Measurements from ENCODE around the gene STAP2. TPM values are rescaled to one million over a fixed set of nuclear protein-coding genes. Genes with fewer than 3 reads are reported as not detected.

The STAP2 gene, protein sequence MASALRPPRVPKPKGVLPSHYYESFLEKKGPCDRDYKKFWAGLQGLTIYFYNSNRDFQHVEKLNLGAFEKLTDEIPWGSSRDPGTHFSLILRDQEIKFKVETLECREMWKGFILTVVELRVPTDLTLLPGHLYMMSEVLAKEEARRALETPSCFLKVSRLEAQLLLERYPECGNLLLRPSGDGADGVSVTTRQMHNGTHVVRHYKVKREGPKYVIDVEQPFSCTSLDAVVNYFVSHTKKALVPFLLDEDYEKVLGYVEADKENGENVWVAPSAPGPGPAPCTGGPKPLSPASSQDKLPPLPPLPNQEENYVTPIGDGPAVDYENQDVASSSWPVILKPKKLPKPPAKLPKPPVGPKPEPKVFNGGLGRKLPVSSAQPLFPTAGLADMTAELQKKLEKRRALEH
- 10 to 100 TPM; 29.1 to 40.3 (median 33.3) TPM for polyA plus RNA-seq (ENCODE audit: insufficient read depth in 1 of 5, insufficient read length in 5 of 5, low replicate concordance in 1 of 5)
- long read RNA-seq, donor 1, transcript STAP2-201 (13 exons, 1,426 nt): major isoform, 6 of 9 reads
- long read RNA-seq, donor 1, partial matches to known transcripts: 0 of 9 reads
- long read RNA-seq, donor 1, other reads (novel, unspliced or antisense): 0 of 9 reads
- long read RNA-seq, donor 2, partial matches to known transcripts: 0 of 4 reads
- long read RNA-seq, donor 2, other reads (novel, unspliced or antisense): 0 of 4 reads
- long read RNA-seq, donor 3, partial matches to known transcripts: 0 of 3 reads
- long read RNA-seq, donor 3, other reads (novel, unspliced or antisense): 0 of 3 reads
- long read RNA-seq, donor 4, partial matches to known transcripts: 0 of 4 reads
- long read RNA-seq, donor 4, other reads (novel, unspliced or antisense): 0 of 4 reads
- long read RNA-seq, donor 5, transcript STAP2-201 (13 exons, 1,426 nt): major isoform, 9 of 10 reads
- long read RNA-seq, donor 5, partial matches to known transcripts: 0 of 10 reads
- long read RNA-seq, donor 5, other reads (novel, unspliced or antisense): 0 of 10 reads
- long read RNA-seq, donor 6, transcript STAP2-201 (13 exons, 1,426 nt): major isoform, 15 of 27 reads
- long read RNA-seq, donor 6, partial matches to known transcripts: 12 of 27 reads
- long read RNA-seq, donor 6, other reads (novel, unspliced or antisense): 0 of 27 reads
- long read RNA-seq, donor 7, partial matches to known transcripts: 0 of 2 reads
- long read RNA-seq, donor 7, other reads (novel, unspliced or antisense): 0 of 2 reads
- long read RNA-seq, donor 8, partial matches to known transcripts: 0 of 1 reads
- long read RNA-seq, donor 8, other reads (novel, unspliced or antisense): 0 of 1 reads

DNA sequence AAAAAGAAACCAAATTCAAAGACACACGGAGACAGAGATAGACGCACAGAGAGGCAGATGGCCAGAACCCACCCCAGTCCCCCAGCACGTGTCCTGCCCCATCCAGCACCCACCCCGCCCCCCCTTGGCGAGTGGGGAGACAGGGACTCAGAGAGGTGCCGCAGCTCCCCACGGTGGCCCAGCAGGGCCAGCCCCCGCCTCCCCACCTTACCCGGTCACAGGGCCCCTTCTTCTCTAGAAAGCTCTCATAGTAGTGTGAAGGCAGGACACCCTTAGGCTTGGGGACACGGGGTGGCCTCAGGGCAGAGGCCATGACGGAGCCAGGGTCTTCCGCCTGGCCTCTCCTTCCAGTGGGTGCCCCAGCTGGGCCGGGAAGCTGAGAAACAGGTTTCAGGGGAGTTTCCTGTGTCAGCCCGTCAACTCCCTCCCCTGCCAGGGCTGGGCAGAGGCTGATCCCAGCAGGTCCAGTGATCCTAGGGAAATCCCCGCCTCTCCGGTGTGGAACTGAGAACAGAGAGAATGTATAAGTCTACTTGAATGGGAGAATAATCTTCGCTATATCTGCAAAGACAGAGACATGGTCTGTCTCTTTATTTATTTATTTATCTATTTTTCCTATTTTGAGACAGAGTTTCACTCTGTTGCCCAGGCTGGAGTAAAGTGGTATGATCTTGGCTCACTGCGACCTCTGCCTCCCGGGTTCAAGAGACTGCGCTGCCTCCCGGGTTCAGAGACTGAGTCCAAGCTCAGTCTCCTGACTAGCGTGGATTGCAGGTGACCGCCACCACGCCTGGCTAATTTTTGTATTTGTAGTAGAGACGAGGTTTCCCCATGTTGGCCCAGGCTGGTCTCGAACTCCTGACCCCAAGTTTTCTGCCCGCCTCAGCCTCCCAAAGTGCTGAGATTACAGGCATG is at the start of gene STAP2:
Gene STAP2 (minus strand): TSS at position 387 of the 915 bp plus-strand sequence. CDS start 74 bp downstream, at position 313.
- DNase-seq: no peak

DNA sequence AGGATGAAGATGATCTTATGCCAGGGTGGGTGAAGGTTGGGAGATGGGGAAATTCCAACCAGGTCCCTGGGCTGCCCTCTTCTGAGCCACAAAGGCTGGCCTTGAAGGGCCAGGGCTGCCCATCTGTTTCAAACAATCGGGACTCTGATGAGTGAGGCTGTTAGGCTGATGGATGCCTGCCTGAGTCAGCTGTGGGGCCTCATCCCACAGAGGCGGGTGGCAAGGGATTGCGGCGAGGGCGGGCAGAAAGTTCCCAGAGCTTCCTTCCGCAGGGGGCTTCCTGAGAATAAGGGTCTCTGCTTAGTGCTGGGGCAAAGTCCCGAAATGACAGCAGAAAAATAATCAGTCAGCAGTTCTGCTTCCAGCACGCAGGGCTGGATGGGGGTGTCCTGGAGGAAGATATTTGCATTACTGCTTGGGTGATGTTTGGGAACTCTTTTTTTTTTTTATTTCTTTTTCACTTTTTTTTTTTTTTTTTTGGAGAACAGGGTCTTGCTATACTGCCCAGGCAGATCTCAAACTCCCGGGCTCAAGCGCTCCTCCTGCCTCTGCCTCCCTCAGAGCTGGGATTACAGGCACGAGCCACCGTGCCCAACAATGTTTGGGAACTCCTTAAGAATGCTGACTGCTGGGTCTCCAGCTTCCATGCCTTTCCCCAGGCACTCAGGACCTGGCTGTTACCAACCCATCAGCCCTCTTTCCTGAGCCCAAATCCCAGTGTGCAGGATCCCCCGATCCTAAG is 47.6 kb upstream of the STAP2 start:
- DNase-seq: no peak

DNA sequence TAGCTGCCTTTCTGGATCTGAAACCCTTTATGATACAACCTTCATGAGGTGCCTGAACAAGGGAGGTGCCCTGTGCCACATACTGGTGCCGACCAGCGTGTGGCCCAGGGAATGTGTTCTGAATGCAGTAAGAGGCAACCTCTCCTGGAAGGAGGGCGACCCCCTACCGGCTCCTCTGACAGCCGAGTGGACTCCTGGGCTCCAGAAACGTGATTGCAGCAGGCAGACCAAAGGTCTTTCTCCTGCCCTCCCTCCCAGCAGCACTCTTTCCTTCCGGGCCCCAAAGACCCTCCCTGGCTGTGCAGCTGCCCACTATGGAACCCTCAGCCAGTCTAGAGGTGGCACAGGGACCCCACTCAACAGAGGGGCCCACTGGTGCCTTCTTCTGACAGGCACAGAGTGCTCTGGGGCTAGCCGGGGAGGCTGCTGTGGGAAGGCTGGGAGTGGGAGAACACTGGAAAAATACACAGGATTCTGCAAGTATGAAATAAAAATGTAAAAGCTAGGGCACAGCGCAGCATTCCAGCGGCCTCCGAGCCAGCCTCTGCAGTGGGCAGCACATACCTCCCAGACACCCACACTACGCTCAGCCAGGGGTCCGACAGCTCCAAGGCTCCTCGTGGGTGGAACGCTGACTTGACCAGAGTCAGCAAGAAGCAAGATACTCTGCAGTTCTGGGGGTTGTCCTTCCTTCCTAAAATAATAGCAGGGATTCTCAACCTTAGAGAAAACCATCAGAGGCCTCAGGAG is 46.8 kb upstream of the STAP2 start:
- DNase-seq: no peak

DNA sequence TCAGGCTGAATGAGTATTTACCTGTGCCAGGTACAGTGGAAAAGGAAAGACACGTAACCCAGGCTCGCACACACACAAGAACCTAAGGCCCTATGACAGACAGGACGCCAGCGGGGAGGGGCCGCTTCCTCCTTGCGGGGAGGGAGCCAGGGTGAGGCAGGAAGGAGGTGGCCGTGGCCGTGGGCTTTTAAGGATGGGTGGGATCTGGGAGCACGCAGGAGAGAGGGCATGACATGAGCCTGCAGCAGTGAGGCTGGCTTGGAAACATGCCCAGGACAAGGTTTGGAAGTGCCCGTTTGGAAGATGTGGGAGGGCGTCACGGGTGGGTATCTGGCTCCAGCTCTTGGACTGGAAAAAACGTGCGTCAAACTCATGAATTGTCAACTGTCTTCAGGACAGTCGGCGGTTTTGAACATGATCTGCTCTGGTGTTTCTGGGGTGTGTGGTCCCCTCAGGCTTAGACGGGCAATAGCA is 41.7 kb upstream of the STAP2 start:
- DNase-seq: no peak

DNA sequence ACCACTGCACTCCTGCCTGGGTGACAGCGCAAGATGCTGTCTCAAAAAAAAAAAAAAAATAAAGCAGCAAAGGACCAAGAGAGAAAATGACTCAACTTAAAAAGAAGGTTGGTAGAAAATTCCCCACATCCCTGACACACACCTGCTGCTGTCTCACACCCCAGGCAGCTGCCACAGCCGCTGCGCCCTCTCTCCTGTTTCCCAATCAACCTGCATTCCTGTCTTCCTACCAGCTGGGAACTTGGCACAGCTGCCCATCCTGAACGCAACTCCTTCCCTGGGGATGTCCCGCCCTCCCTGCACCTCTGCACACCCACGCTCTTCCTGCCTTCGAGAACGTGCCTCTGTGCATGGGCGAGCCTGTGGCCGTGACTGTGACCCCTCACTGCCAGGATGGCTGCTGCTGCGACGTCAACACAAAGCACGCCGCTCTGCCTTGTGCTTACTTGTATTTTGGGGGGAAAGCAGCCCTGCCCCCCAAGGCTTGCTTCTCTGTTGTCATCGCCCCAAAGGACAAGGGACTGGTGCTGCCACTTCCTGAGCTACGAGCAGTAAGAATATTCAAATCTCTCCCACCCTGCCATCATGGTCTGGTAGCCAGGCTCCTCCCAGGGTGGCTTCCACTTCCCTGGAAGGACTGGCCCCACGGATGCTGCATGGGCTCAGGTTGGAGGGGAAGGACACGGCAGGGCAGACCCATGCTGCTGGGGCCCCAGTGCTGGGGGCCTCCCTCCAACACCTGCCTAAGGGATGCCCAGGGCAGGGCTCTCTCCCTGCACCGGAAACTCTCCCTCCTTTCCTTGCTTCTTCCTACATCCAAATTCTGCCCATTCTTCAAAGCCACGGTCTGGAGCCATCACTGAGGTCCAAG is 41.0 kb upstream of the STAP2 start:
- DNase-seq: no peak

DNA sequence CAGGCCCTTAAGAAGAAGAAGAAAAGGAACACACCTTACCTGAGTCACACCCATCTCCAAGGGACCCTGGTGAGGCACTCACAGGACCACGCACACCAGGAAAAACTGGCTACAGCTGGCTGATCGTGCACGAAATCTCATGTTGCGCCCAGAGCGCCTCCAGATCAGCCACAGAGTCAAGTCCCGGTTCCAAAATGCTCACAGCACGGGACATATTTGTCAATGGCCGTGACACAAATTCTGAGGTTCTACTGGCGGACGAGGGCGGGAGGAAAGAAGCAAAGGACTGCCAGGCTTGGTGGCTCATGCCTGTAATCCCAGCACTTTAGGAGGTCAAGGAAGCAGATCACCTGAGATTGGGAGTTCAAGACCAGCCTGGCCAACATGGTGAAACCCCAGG is 40.3 kb upstream of the STAP2 start:
- DNase-seq: no peak

DNA sequence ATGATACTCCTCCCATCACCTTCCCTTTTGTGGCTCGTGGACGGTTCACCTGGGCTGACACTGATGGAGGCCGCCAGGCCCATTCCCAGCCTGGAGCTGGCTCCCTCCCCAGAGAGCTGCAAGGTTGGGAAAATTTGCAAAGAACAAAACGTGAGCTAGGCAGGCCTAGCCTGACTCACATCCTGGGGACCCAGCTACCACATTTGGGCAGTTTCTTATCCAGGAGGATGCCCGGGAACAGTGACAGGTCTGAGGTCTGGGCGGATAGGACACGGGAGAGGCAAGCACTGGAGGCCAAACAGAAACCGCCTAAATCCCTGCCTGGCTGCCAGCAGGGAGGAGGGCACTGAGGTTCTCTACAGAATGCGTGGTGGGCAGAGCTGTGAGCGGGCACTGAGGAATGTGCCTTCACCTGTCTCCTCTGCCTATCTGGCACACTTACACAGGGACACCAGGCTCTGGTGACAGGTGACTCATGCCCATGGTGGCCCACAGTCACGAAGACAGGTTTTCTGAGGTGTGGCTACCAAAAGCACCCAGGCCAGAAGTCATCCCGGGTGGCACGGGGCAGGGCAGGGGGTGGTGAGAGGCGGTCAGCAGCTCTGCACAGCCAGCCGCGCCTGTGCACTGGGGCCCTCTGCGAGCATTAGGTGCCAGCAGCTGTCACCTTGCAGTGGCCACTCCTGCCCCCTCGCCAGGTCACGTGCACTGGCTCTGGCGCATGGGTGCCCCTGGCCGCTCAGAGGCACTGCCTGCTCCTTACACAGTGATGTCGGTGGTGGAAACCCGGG is 38.6 kb upstream of the STAP2 start:
- DNase-seq: no peak

DNA sequence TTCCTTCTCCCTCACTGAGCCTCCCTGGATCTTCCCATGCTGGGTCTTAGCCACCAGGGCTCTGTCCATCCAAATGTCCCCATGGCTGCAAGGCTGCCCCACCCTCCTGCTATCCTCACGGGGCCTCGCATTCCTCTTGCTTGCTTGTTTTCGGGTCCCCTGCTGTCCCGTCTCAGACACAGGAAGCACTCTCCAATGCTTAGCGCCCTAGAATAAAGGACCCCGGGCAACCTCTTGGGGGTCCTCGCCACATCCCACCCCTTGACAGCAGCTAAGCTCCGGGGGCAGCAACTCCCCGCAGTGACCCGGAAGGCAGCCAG is 38.0 kb upstream of the STAP2 start:
- DNase-seq: no peak

DNA sequence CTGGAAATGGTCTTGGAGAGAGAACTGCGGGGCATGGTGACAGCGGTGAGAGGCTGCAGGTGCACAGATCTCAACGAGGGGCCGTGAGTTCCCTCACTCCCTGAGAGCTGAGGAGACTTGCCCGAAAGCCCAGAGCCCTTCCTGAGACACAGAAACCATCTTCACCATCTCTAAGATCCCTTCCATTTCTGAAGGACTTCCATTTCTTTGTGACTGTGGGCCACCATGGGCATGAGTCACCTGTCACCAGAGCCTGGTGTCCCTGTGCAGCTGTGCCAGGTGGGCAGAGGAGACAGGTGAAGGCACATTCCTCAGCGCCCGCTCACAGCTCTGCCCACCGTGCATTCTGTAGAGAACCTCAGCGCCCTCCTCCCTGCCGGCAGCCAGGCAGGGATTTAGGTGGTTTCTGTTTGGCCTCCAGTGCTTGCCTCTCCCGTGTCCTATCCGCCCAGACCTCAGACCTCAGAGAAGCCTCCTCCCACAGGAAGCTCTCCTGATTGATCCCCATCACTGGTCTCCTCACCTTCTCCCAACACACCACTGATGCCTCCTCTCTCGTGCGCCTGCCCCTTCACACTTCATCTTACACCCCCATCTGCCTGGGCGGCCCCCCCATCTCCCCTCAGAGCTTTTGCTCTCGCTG is 37.5 kb upstream of the STAP2 start:
- DNase-seq: no peak

DNA sequence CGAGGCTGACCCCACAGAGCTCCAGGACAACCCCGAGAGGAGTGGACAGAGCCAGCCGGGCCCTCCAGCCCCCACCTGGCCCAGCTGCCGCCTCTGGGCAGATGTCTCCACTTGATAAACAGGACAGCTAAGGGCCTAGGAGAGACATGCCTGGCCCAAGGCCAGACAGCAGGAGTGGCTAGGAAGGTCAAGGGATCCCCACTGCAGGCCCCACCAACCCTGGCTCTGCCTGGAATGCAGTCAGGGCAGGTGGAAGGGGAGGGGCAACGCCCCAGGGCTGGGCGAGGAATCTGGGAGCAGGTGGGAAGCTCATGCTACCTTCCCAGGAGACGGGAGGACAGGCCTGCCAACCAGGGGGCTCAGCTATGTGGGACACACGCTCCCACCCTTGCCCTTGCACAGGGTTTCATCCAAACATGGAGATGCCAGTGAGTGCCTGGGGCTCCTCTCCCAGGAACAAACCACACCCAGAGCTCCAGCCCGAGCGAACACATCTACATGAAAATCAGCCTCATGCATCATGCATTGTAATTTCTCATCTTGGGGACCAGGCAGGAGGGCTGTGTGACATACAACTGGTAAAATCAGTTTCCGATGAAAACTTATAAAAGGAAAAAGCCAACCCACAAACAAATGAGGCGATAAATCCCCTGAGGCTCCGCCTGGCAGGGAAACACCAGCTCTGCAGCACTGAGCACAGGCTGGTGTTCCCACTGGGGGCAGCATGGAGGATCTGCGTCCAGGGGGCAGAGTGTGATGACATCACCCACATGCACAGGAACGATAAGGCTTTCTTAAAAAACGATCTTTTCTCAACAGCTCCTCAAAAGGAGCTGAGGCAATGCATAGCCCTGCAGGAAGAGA is 36.8 kb upstream of the STAP2 start:
- no peak for DNase-seq

DNA sequence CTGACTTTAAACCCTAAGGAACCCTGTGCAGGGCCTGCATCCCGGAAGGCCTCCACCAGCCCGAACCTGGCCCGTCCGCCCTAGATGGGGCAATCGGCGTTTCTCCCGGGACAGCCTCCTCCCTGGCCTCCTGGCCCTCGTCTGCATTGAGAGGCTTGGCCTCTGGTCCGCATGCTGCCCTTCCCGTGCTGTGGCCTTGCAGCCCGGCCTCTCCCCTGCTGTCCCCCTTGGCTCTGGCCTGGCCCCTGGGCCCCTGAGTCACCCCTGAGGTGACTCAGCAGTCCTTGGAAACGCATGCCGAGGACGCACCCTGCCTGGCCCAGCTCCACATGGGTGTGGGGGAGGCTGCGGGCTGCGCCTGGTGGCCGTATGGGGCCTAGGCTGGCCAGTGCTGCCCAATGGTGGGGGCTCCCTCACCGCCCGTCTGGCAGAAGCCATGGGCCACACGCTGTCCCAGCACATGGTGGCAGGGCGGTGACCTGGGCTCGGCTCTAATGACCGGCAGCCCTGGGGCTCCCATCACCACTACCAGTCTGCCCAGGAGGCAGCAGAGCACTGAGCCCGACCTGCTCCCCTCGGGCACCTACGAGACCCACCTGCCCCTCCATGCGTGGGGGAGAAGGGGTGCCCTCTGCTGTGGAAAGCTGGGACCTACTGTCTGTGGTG is 36.0 kb upstream of the STAP2 start:
- DNase-seq: no peak

DNA sequence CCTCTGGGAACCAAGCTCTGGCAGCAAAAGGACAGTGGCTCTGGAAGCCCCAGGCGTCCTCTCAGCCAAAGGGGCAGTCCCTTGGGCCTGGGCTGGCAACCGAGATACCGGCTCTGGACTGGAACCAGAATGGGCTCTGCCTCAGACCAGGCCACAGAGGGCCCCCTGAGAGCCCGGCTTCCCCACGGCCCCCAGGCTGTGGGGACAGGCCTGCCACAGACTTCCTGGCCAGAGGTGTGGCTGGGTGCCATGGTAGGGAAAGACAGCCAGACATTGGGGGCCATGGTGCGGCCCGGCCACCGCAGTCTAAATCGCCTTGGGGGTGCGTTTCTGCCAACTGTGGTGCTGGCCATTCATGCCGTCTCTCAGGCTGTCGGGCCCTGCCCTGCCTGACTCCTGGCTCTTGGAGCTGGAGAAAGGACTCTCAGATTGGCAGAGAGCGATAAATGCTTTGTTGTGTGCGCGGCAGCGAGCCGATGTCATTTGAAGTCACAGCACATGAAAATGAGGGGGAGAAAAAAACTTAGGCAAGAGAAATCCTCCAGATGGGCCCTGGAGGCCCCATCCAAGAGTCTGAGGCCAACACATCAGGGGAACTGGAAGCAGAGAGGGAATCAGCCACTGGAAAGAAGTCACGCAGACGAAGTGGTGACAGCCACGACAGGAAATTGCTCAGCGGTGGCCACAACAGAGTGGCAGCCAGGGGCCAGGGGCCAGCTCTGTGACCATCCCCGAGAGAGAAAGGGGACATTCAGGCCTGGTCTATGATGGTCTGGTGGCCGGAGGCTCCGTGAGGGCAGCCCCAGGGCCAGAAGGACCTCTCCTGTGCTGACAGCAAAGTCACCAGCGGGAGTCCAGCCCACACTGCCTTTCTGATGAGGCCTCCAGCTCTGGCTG is 35.2 kb upstream of the STAP2 start:
- DNase-seq: no peak

DNA sequence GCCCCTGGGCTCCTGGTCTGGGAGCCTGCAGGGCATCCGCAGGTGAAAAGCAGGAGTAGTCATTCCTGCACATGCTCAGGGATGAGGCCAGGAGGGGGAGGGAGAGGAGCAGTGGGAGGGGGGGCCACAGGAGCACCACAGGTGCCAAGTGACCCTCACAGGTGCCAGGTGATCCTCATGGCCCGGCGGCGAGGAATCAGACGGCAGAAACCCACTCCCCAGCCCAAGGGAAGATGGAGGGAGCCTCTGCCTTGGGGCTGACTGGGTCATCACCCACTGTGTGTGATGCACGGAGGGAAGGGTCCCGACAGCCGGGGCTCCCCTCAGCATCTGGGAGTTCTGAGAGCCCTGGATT is 34.4 kb upstream of the STAP2 start:
- DNase-seq: no peak
